Measurements from ENCODE around the gene TMEM220. TPM values are rescaled to one million over a fixed set of nuclear protein-coding genes. Genes with fewer than 3 reads are reported as not detected.

The TMEM220 gene
- total RNA-seq (1 to 10 TPM; 2.9 to 3.2 TPM), total RNA-seq (0.70 to 6.6 (median 3.0) reads per million in 172 experiments)
- polyA plus RNA-seq (2013, experiment 1 of 2): 9.2 TPM
- 4.3 TPM for polyA plus RNA-seq (2013, experiment 2 of 2)

GRCh38 chr17:10729334-10730193 is at the start of gene TMEM220:
Gene TMEM220, minus strand, starts transcription at chr17:10730023. Its CDS starts 172 bp downstream, at chr17:10729851.
- intact Hi-C loops (cut with DNase I, micrococcal nuclease): loop anchor here in 1 of 2 experiments (10.0 kb wide), 1 partner anchor 85 kb away; no protein-coding TSS in a partner anchor
- CTCF ChIA-PET: no interaction called here
- no peaks in the 10 kb centered on the region for H3K9me3 ChIP-seq (ENCODE audit: control insufficient read depth in 1 of 2, insufficient read depth in 1 of 2, low read length in 2 of 2)
- H3K27ac Mint-ChIP-seq: peak within 1 kb of the TSS; percentile 68
- peak within 1 kb of the TSS; percentile 90 for H3K4me3 Mint-ChIP-seq
- peaks cover 13% of the 10 kb centered on the region for H3K4me1 Mint-ChIP-seq (ENCODE audit: low read depth)
- POLR2A ChIA-PET: interaction anchor here (1.4 to 2.2 kb wide), 2 partner anchors 29 to 34 kb away, joined by 5 to 7 read pairs; no protein-coding TSS in a partner anchor
- H3K27ac ChIP-seq (ENCODE audit: low read depth in 1 of 2, low read length in 2 of 2): peak within 1 kb of the TSS in 1 of 2 donors; percentile 5
- no peaks in the 10 kb centered on the region for H3K27me3 Mint-ChIP-seq
- ATAC-seq (ENCODE audit: poor library complexity) (peak; percentile 74), DNase-seq (peak in 12 of 14 experiments; percentile 8 to 61 (median 25))
- no peaks in the 10 kb centered on the region for H3K36me3 Mint-ChIP-seq (ENCODE audit: low read depth)
- no peaks in the 10 kb centered on the region for H3K36me3 ChIP-seq (ENCODE audit: insufficient read depth, low read length)
- H3K9me3 Mint-ChIP-seq: no peaks in the 10 kb centered on the region
- TF ChIP-seq CTCF (IDR thresholded peaks at IDR 0.05): no peak
- peaks cover 11% of the 10 kb centered on the region for H3K4me1 ChIP-seq (ENCODE audit: insufficient read depth, low read length)
- H3K27me3 ChIP-seq (ENCODE audit: control insufficient read depth in 1 of 2, insufficient read depth in 2 of 2, low read length in 2 of 2): no peaks in the 10 kb centered on the region
- peak within 1 kb of the TSS; percentile 62 for H3K4me3 ChIP-seq (ENCODE audit: low read length)

GRCh38 chr17:10779609-10780008 is 49.8 kb upstream of the TMEM220 start:
- H3K4me3 ChIP-seq (ENCODE audit: low read length): no peak overlapping the region
- no peaks in the 10 kb centered on the region for H3K36me3 ChIP-seq (ENCODE audit: insufficient read depth, low read length)
- peaks cover 6% of the 10 kb centered on the region for H3K9me3 Mint-ChIP-seq
- no peaks in the 10 kb centered on the region for H3K4me1 Mint-ChIP-seq (ENCODE audit: low read depth)
- no peaks in the 10 kb centered on the region for H3K36me3 Mint-ChIP-seq (ENCODE audit: low read depth)
- no peak for TF ChIP-seq CTCF (IDR thresholded peaks at IDR 0.05)
- DNase-seq (no peak), ATAC-seq (ENCODE audit: poor library complexity) (no peak)
- H3K9me3 ChIP-seq (ENCODE audit: control insufficient read depth in 1 of 2, insufficient read depth in 1 of 2, low read length in 2 of 2): peaks cover 5 to 11% of the 10 kb centered on the region in 2 experiments
- no peaks in the 10 kb centered on the region for H3K4me1 ChIP-seq (ENCODE audit: insufficient read depth, low read length)
- CTCF ChIA-PET: no interaction called here
- H3K27me3 ChIP-seq (ENCODE audit: control insufficient read depth in 1 of 2, insufficient read depth in 2 of 2, low read length in 2 of 2): no peaks in the 10 kb centered on the region
- intact Hi-C loops (cut with DNase I, micrococcal nuclease): no loop called here
- no peak overlapping the region for H3K27ac ChIP-seq (ENCODE audit: low read depth in 1 of 2, low read length in 2 of 2)
- H3K27me3 Mint-ChIP-seq: no peaks in the 10 kb centered on the region
- H3K27ac Mint-ChIP-seq: no peak overlapping the region
- no peak overlapping the region for H3K4me3 Mint-ChIP-seq
- POLR2A ChIA-PET: no interaction called here

GRCh38 chr17:10777890-10778289 is 48.1 kb upstream of the TMEM220 start:
- intact Hi-C loops (cut with DNase I, micrococcal nuclease): no loop called here
- Histone ChIP-seq H3K4me1 (ENCODE audit: insufficient read depth, low read length) (no peaks in the 10 kb centered on the region), H3K9me3 (ENCODE audit: control insufficient read depth in 1 of 2, insufficient read depth in 1 of 2, low read length in 2 of 2) (peaks cover 0 to 5% of the 10 kb centered on the region in 2 experiments), H3K27me3 (ENCODE audit: control insufficient read depth in 1 of 2, insufficient read depth in 2 of 2, low read length in 2 of 2) (no peaks in the 10 kb centered on the region), H3K4me3 (ENCODE audit: low read length) (no peak overlapping the region), H3K27ac (ENCODE audit: low read depth in 1 of 2, low read length in 2 of 2) (no peak overlapping the region), H3K36me3 (ENCODE audit: insufficient read depth, low read length) (no peaks in the 10 kb centered on the region)
- Mint-ChIP-seq H3K4me1 (ENCODE audit: low read depth) (no peaks in the 10 kb centered on the region), H3K9me3 (peaks cover 5% of the 10 kb centered on the region), H3K27ac (no peak overlapping the region), H3K36me3 (ENCODE audit: low read depth) (no peaks in the 10 kb centered on the region), H3K27me3 (no peaks in the 10 kb centered on the region), H3K4me3 (no peak overlapping the region)
- DNase-seq (no peak), ATAC-seq (ENCODE audit: poor library complexity) (no peak)
- ChIA-PET POLR2A (no interaction called here), CTCF (no interaction called here)
- TF ChIP-seq CTCF (IDR thresholded peaks at IDR 0.05): no peak

All from CD4-positive, alpha-beta T cell (primary cell).